Kidney epithelial cell (primary cell): ENCODE measurements around the gene AFTPH. TPM values are rescaled to one million over a fixed set of nuclear protein-coding genes. Genes with fewer than 3 reads are reported as not detected.

ENCODE experiments used
- DNase-seq: peaks from one replicate; pipeline ENCODE4 v3.0.0-alpha.2; 2010; ENCODE audit warnings: low read depth
- H3K27me3 ChIP-seq: 2 replicates; pipeline ENCODE4 v1.6.0; 2011; ENCODE audit warnings: low read length; ENCODE audit not compliant: control insufficient read depth, insufficient read depth
- H3K36me3 ChIP-seq: 2 replicates; pipeline ENCODE4 v1.5.1; 2011; ENCODE audit warnings: low read length; ENCODE audit not compliant: control insufficient read depth, insufficient read depth
- H3K4me3 ChIP-seq: 2 replicates; pipeline ENCODE4 v1.5.1; 2011; ENCODE audit warnings: low read depth, mild to moderate bottlenecking, control low read depth, low read length
- CTCF ChIP-seq: IDR thresholded peaks from 2 replicates; pipeline ENCODE4 v1.5.1; 2011; ENCODE audit warnings: mild to moderate bottlenecking, moderate library complexity, low read length, control low read depth, inconsistent platforms; ENCODE audit not compliant: insufficient read depth, poor library complexity, severe bottlenecking
- total RNA-seq: library from RNA; depleted of rRNA; stranded (reverse); fragments of >200 nt; gene quantifications from 2 replicates; pipeline ENCODE4 v1.2.3, GENCODE V29; 2015

The AFTPH gene
- total RNA-seq, 1 donor from 2014 or later, result 20.3 TPM

- Histone ChIP-seq H3K27me3 (no peaks in the 10 kb centered on the region), H3K36me3 (peaks cover 2% of the 10 kb centered on the region), H3K4me3 (no peak overlapping the region)
- TF ChIP-seq CTCF, result no peak
- no peak for DNase-seq
Observed at GRCh38 chr2:64629875-64630274, 105.7 kb downstream of the AFTPH start.

- H3K36me3 ChIP-seq, result peaks cover 3% of the 10 kb centered on the region
- no peak for TF ChIP-seq CTCF
- no peak overlapping the region for H3K4me3 ChIP-seq
- H3K27me3 ChIP-seq, result no peaks in the 10 kb centered on the region
- no peak for DNase-seq
Observed at GRCh38 chr2:64630752-64631151, 106.6 kb downstream of the AFTPH start.

- Histone ChIP-seq H3K36me3 (peaks cover 4% of the 10 kb centered on the region), H3K27me3 (no peaks in the 10 kb centered on the region), H3K4me3 (no peak overlapping the region)
- no peak for TF ChIP-seq CTCF
- DNase-seq, result no peak
Observed at GRCh38 chr2:64631771-64632170, 107.6 kb downstream of the AFTPH start.

GRCh38 chr2:64632835-64633819 is 109.0 kb downstream of the AFTPH start:
- peaks cover 4% of the 10 kb centered on the region for H3K36me3 ChIP-seq
- H3K4me3 ChIP-seq, result no peak overlapping the region
- TF ChIP-seq CTCF, result no peak
- no peaks in the 10 kb centered on the region for H3K27me3 ChIP-seq
- DNase-seq, result no peak

GRCh38 chr2:64634345-64635267 is 110.5 kb downstream of the AFTPH start:
- Histone ChIP-seq H3K4me3 (no peak overlapping the region), H3K36me3 (peaks cover 4% of the 10 kb centered on the region), H3K27me3 (no peaks in the 10 kb centered on the region)
- no peak for DNase-seq
- no peak for TF ChIP-seq CTCF
